Measurements from ENCODE around the gene C11orf98.

- TF ChIP-seq CTCF (conservative IDR thresholded peaks at IDR 0.05; ENCODE audit: low read depth, low read length) (no peak), EZH2 (IDR thresholded peaks at IDR 0.05; ENCODE audit: borderline replicate concordance, low read depth, low read length, poor library complexity, severe bottlenecking) (no peak)
These were observed 45.0 kb upstream of the C11orf98 start for GRCh38 chr11:62710001-62710345.
